NCI-H1694 (cell line): ENCODE measurements around the gene SPNS2.

Source experiments
- DNase-seq: peaks from one replicate; lab custom pipeline; 2025; lab: John Stamatoyannopoulos, UW

The SPNS2 gene

GRCh38 chr17:4480929-4481898 lies 17.5 kb upstream of the SPNS2 start:
- DNase-seq, result no peak

- no peak for DNase-seq
Observed at GRCh38 chr17:4482338-4483011, 16.2 kb upstream of the SPNS2 start.

GRCh38 chr17:4483012-4483840 lies 15.5 kb upstream of the SPNS2 start:
- no peak for DNase-seq

- DNase-seq, result no peak
Observed at GRCh38 chr17:4485676-4486646, 12.7 kb upstream of the SPNS2 start.

GRCh38 chr17:4487296-4487695 lies 11.4 kb upstream of the SPNS2 start:
- no peak for DNase-seq

GRCh38 chr17:4487820-4488716 lies 10.6 kb upstream of the SPNS2 start:
- peak; percentile 59 for DNase-seq

GRCh38 chr17:4488989-4489595 lies 9.6 kb upstream of the SPNS2 start:
- peak; percentile 35 for DNase-seq

- no peak for DNase-seq
Observed at GRCh38 chr17:4490109-4490591, 8.5 kb upstream of the SPNS2 start.

GRCh38 chr17:4490637-4491061 lies 8.0 kb upstream of the SPNS2 start:
- DNase-seq, result no peak

- DNase-seq, result no peak
Observed at GRCh38 chr17:4492721-4493561, 5.7 kb upstream of the SPNS2 start.

- peak; percentile 21 for DNase-seq
Observed at GRCh38 chr17:4497101-4497824, 1.4 kb upstream of the SPNS2 start.

- DNase-seq, result no peak
Observed at GRCh38 chr17:4499431-4500190, 930 bp downstream of the SPNS2 start.

- DNase-seq, result peak; percentile 35
Observed at GRCh38 chr17:4500191-4500571, 1.5 kb downstream of the SPNS2 start.

- DNase-seq, result no peak
Observed at GRCh38 chr17:4501295-4501949, 2.7 kb downstream of the SPNS2 start.

- DNase-seq, result no peak
Observed at GRCh38 chr17:4502466-4503154, 3.9 kb downstream of the SPNS2 start.
